A549 (cell line): ENCODE measurements around the gene KRT33A. TPM values are rescaled to one million over a fixed set of nuclear protein-coding genes. Genes with fewer than 3 reads are reported as not detected.

ENCODE experiments used
- ATAC-seq, 2 experiments: fragments of 200-7000 bp in 1 of 2; fragments of >200 bp in 1 of 2; cut with Nextera tagmentation in 1 of 2; cut with Tn5 transposase in 1 of 2; 3 replicates each; pipeline versions ENCODE4 v1.8.0 to v1.9.1; 2018 to 2020; ENCODE audit warnings: mild to moderate bottlenecking in 1 of 2, moderate library complexity in 1 of 2
- CTCF ChIA-PET: fragments of 300-600 bp; sonication (Branson Sonifier 250); formaldehyde crosslinking; extraction: SDS; loops from one replicate; lab custom pipeline; 2021; ENCODE audit warnings: antibody characterized with exemption, inconsistent platforms; lab: Yijun Ruan, JAX
- POLR2A ChIA-PET: fragments of 350-600 bp; formaldehyde crosslinking; extraction: SDS; loops from one replicate; lab custom pipeline; 2021; ENCODE audit warnings: antibody characterized with exemption, inconsistent platforms; lab: Yijun Ruan, JAX
- DNase-seq, 2 experiments: peaks; one replicate each; pipeline versions ENCODE4 v3.0.0 to v3.0.0-alpha.2; 2011 to 2016; ENCODE audit warnings: low read depth in 1 of 2, low spot score in 1 of 2
- FAIRE-seq: peaks from 2 replicates; lab custom pipeline; 2011; peaks lifted over from hg19 to GRCh38; lab: Jason Lieb, UNC
- H3K27ac ChIP-seq, 2 experiments: fragments of >200 bp; sonication (Bioruptor Twin); formaldehyde crosslinking; 3 replicates each; pipeline ENCODE4 v1.5.1; 2016 to 2017
- H3K4me1 ChIP-seq: fragments of >200 bp; sonication (Bioruptor Twin); formaldehyde crosslinking; 3 replicates; pipeline ENCODE4 v1.6.1; 2016
- H3K4me2 ChIP-seq: fragments of >200 bp; sonication (Bioruptor Twin); formaldehyde crosslinking; 3 replicates; pipeline ENCODE4 v1.6.1; 2016
- H3K4me3 ChIP-seq: fragments of >200 bp; sonication (Bioruptor Twin); formaldehyde crosslinking; 3 replicates; pipeline ENCODE4 v1.5.1; 2016
- H3K9me3 ChIP-seq: fragments of >200 bp; sonication (Bioruptor Twin); formaldehyde crosslinking; 3 replicates; pipeline ENCODE4 v1.6.1; 2016
- ATOH8 ChIP-seq: fragments of 250-450 bp; sonication (Bioruptor Pico); IDR thresholded peaks from 2 replicates; pipeline ENCODE4 v1.5.0; 2020; ENCODE audit warnings: low read depth, mild to moderate bottlenecking, moderate library complexity
- CBX2 ChIP-seq: fragments of 200-600 bp; sonication (generic); IDR thresholded peaks from 2 replicates; pipeline ENCODE4 v1.6.1; 2016; ENCODE audit warnings: low read depth, mild to moderate bottlenecking, borderline replicate concordance
- EHMT2 ChIP-seq: fragments of 200-600 bp; sonication (generic); IDR thresholded peaks from 2 replicates; pipeline ENCODE4 v1.6.1; 2016; ENCODE audit warnings: antibody characterized with exemption, low read depth, mild to moderate bottlenecking, moderate library complexity
- EP300 ChIP-seq, 2 experiments: fragments of >200 bp; sonication (Bioruptor Twin); formaldehyde crosslinking; IDR thresholded peaks; 2 replicates in 1 of 2; 3 replicates in 1 of 2; pipeline ENCODE4 v1.6.1; 2016 to 2017
- FOSL2 ChIP-seq, 2 experiments: fragments of 450-650 bp in 1 of 2; fragments of >200 bp in 1 of 2; sonication (Bioruptor Twin) in 1 of 2; formaldehyde crosslinking; IDR thresholded peaks; 2 replicates each; pipeline versions ENCODE4 v1.5.0 to v1.6.1; 2016 to 2020; ENCODE audit warnings: mild to moderate bottlenecking in 1 of 2, moderate library complexity in 1 of 2
- HDAC2 ChIP-seq: fragments of 200-600 bp; sonication (generic); IDR thresholded peaks from 2 replicates; pipeline ENCODE4 v1.6.1; 2016
- HMGXB4 ChIP-seq: fragments of 250-450 bp; sonication (Bioruptor Pico); IDR thresholded peaks from 2 replicates; pipeline ENCODE4 v1.5.0; 2021; ENCODE audit warnings: mild to moderate bottlenecking, moderate library complexity, borderline replicate concordance
- HOXA7 ChIP-seq: fragments of 250-450 bp; sonication (Bioruptor Pico); IDR thresholded peaks from 2 replicates; pipeline ENCODE4 v1.5.0; 2020; ENCODE audit warnings: mild to moderate bottlenecking, moderate library complexity
- JUN ChIP-seq, 2 experiments: fragments of >200 bp; sonication (Bioruptor Twin); formaldehyde crosslinking; IDR thresholded peaks; 2 replicates in 1 of 2; 3 replicates in 1 of 2; pipeline ENCODE4 v1.6.1; 2016 to 2017
- KDM5A ChIP-seq: fragments of 200-600 bp; sonication (generic); IDR thresholded peaks from 2 replicates; pipeline ENCODE4 v1.6.1; 2016; ENCODE audit warnings: antibody characterized with exemption, mild to moderate bottlenecking
- MAFK ChIP-seq: fragments of 450-650 bp; IDR thresholded peaks from 2 replicates; pipeline ENCODE4 v1.6.1; 2014; ENCODE audit not compliant: partially characterized antibody
- MAX ChIP-seq: IDR thresholded peaks from 2 replicates; pipeline ENCODE4 v1.6.1; 2012
- NFE2L2 ChIP-seq: fragments of 150-350 bp; conservative IDR thresholded peaks from 2 replicates; pipeline ENCODE4 v1.6.1; 2014; ENCODE audit warnings: low read length
- RNF2 ChIP-seq: fragments of 200-600 bp; sonication (generic); IDR thresholded peaks from 2 replicates; pipeline ENCODE4 v1.6.1; 2016; ENCODE audit warnings: low read depth, mild to moderate bottlenecking, antibody characterized with exemption, moderate library complexity, borderline replicate concordance
- SMC3 ChIP-seq: fragments of >200 bp; sonication (Bioruptor Twin); formaldehyde crosslinking; IDR thresholded peaks from 3 replicates; pipeline ENCODE4 v1.6.1; 2018; ENCODE audit warnings: inconsistent platforms
- ZFP36 ChIP-seq: fragments of 450-650 bp; IDR thresholded peaks from 2 replicates; pipeline ENCODE4 v1.6.1; 2014; ENCODE audit warnings: borderline replicate concordance; ENCODE audit not compliant: partially characterized antibody
- WGBS: methylation state at CpG from one replicate; pipeline ENCODE4 v1.1.6; 2017; ENCODE audit errors: missing lambda C conversion rate; 5-methylcytosine and 5-hydroxymethylcytosine counted together
- polyA plus RNA-seq, 4 experiments: library from polyadenylated mRNA; depleted of rRNA in 3 of 4; stranded (reverse); fragments of >200 nt; fragmentation: RNase III in 1 of 4; extraction: RNeasy Plus Mini Kit Qiagen cat#74134 plus additional on column Dnase treatment in 1 of 4; gene quantifications; 2 replicates in 3 of 4; 3 replicates in 1 of 4; pipeline ENCODE4 v1.2.3, GENCODE V29; 2011 to 2017
- TF ChIP-seq, protein P1 (sequence below): fragments of >200 bp; sonication (Bioruptor Twin); formaldehyde crosslinking; IDR thresholded peaks from 3 replicates; pipeline ENCODE4 v1.5.1; 2016

Gene KRT33A
- polyA plus RNA-seq, 2 of the 4 experiments (the other 2 are of a cell fraction), result not detected

- peaks cover 10% of the 10 kb centered on the region for H3K4me1 ChIP-seq
- H3K4me3 ChIP-seq, result no peak overlapping the region
- H3K4me2 ChIP-seq, result no peak overlapping the region
- WGBS, result 24% methylated on average over 2 of the region's 2 CpGs
- POLR2A ChIA-PET, result no interaction called here
- H3K27ac ChIP-seq, result no peak overlapping the region
- ATAC-seq (no peak), DNase-seq (no peak), FAIRE-seq (no peak)
- CTCF ChIA-PET, result interaction anchor here (0.7 to 2.4 kb wide), 4 partner anchors 10 to 172 kb away, joined by 3 to 12 read pairs (median 4); no protein-coding TSS in a partner anchor
- H3K9me3 ChIP-seq, result peaks cover 7% of the 10 kb centered on the region; the same call in 1 of the 3 replicates
- TF ChIP-seq RNF2 (no peak), NFE2L2 (no peak), FOSL2 (IDR thresholded peaks at IDR 0.05) (no peak), FOSL2 (CRISPR knock-in tag; IDR thresholded peaks at IDR 0.05) (no peak), EHMT2 (no peak), MAFK (no peak), ZFP36 (no peak), HOXA7 (CRISPR knock-in tag) (no peak), MAX (no peak), ATOH8 (no peak)
These were observed 26.9 kb upstream of the KRT33A start for GRCh38 chr17:41377546-41377945.

DNA sequence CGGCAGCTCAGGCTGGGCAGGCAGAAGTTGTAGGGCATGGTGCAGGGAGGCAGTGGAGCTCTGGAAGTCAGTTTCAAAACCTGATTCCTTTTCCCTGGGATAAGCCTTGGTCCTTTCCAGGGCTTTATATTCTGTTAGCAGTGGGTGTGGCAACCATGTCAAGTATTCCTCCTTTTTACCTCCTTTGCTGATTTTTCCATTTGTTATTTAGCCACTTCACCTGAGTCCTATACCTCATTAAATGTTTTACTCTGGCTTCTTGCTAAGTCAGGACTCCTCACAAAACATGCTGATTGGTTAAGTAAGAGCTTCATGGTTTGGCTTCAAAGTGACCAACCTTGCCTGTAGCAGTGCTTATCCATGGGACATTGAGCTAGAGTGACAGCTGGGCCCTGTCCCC, 19.1 kb upstream of the KRT33A start, which contains the start of gene KRT33B:
Gene KRT33B, minus strand, starts transcription at position 101 of the 400 bp plus-strand sequence. Its CDS starts 63 bp downstream, at position 38.
- no peak within 1 kb of the TSS for H3K4me2 ChIP-seq
- H3K4me3 ChIP-seq, result no peak within 1 kb of the TSS
- H3K4me1 ChIP-seq, result no peaks in the 10 kb centered on the region
- 100% methylated on average over 1 of the region's 1 CpG for WGBS
- FAIRE-seq, result no peak
- CTCF ChIA-PET, result interaction anchor here (0.7 to 3.1 kb wide), 3 partner anchors 9 to 279 kb away, joined by 3 to 20 read pairs (median 3); no protein-coding TSS in a partner anchor
- no peak for DNase-seq
- no peak within 1 kb of the TSS for H3K27ac ChIP-seq
- POLR2A ChIA-PET, result no interaction called here
- no peak for TF ChIP-seq MAX
- TF ChIP-seq, protein P1, sequence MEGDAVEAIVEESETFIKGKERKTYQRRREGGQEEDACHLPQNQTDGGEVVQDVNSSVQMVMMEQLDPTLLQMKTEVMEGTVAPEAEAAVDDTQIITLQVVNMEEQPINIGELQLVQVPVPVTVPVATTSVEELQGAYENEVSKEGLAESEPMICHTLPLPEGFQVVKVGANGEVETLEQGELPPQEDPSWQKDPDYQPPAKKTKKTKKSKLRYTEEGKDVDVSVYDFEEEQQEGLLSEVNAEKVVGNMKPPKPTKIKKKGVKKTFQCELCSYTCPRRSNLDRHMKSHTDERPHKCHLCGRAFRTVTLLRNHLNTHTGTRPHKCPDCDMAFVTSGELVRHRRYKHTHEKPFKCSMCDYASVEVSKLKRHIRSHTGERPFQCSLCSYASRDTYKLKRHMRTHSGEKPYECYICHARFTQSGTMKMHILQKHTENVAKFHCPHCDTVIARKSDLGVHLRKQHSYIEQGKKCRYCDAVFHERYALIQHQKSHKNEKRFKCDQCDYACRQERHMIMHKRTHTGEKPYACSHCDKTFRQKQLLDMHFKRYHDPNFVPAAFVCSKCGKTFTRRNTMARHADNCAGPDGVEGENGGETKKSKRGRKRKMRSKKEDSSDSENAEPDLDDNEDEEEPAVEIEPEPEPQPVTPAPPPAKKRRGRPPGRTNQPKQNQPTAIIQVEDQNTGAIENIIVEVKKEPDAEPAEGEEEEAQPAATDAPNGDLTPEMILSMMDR, result no peak
- no peak for TF ChIP-seq RNF2
- no peak for TF ChIP-seq EP300 (IDR thresholded peaks at IDR 0.05)
- TF ChIP-seq HOXA7 (CRISPR knock-in tag), result no peak
- no peak for TF ChIP-seq HMGXB4 (CRISPR knock-in tag)
- no peak for TF ChIP-seq HDAC2
- no peak for TF ChIP-seq KDM5A
- TF ChIP-seq SMC3, result no peak
- no peak for TF ChIP-seq JUN (IDR thresholded peaks at IDR 0.05)
- no peak for TF ChIP-seq CBX2
- no peak for TF ChIP-seq ATOH8
- no peak for ATAC-seq
- H3K9me3 ChIP-seq, result peaks cover 7% of the 10 kb centered on the region; the same call in 1 of the 3 replicates
